ENCODE measurements around the gene AGTRAP.

The AGTRAP gene

DNA sequence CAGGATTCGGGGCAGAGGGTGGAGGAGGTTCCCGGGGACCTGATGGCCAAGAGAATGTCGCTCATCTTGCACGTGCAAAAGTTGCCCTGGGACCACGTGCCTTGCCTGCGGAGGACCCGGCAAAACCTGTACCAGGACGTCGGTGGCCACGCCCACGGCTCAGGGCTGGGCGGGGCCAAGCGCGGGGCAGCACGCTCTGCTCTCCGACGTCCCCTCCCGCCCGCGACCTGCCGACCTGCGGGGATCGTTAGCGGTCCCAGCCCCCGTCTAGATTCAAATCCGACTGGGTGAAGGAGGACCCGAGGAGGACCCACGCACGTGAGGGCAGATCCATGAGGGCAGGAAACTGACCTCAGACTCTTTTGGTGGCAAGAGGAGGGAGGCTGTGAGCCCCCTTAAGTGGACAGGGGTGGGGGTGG lies 26.1 kb downstream of the AGTRAP start, which contains the start of gene C1orf167:
Gene C1orf167 (plus strand): TSS at position 206 of the 419 bp plus-strand sequence. CDS start 2,208 bp downstream, outside the sequence.
- peak; percentile 15 to 39 for DNase-seq (ENCODE audit: low read depth in 2 of 2)

DNA sequence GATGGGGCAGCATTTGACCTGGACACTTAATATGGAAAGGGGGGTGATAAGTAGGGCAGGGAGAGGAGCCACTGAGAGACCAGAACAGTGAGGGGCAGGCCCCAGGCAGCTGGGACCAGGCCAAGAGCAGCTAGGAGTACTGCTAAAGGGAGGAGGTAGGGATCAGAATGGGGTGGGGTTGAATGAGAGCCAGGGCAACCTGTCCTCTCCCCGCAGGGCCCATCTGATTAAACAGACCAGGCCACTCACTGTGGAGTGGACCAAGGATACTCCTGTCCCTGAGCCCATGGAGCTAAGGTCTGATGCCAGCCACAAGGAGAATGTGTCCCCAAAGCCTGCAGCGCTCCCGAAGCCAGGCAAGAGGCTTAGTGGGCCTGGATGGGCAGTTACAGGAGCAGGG lies 28.2 kb downstream of the AGTRAP start:
- no peak for DNase-seq (ENCODE audit: low read depth in 2 of 2)

DNA sequence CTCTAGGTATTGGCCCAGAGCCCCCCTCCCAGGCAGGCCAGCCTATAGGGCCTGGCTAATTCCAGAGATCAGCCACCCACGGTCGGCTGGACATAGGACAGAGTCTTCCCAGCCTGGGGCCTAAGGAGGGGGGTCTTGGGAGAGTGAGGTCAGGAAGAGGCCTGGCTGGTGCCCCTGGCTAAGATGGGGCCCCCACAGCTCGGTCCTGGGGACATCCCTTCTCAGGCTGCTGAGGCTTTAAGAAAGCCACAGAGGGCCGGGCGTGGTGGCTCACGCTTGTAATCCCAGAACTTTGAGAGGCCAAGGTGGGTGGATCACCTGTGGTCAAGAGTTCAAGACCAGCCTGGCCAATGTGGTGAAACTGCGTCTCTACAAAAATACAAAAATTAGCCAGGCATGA lies 28.6 kb downstream of the AGTRAP start:
- no peak for DNase-seq (ENCODE audit: low read depth in 2 of 2)

DNA sequence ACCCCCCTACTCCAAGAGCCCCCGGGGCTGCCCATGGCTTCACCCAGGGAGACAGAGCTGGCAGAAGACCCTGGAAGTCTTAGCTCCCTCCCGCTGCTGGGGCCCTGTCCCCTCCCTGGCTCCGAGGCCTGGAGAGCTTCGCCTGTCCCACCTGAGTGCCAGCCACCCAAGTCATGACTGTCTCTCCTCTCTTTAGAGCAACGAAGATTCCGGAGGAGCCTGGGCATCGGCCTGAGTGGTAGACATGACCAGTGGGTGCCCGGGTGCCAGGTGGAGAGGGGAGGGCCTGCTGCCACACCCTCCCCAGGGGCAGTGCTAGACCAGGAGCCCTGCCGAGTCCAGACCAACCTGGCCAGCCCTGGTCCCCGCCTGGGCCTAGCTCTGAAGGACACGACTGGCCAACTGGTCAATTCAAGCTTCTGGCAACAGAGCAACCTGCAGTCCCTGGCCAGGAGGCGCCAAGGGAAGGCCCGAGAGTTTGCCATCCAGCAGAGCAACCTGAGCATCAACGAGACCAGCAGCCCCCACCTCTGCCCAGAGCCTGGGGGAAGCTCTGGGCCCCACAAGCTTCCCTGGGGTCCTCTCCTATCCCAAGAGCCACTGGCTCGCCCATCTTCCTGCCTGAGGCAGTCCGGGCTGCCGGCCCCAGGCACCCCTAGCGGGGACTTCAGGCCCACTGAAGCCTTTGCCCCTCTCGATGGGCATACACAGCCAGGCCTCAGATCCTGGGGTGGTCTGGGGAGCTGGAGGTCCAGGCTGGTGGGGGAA lies 29.9 kb downstream of the AGTRAP start:
- no peak for DNase-seq (ENCODE audit: low read depth in 2 of 2)

DNA sequence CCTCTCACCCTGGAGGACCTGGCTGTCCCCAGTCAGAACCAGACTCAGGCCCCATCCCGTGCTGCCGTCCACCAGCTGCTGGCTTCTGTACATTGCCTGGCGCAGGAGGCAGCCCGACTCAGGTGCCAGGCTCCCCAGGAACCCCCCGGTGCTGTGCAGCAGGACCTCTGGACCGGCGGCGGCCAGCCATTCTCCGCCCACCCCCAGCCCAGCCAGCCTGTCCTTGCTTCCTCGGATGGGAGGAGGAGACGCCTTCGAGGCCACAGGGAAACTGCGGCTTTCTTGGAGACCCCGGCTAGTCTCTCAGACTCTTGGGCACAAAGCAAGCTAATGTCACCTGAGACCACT lies 30.5 kb downstream of the AGTRAP start:
- no peak for DNase-seq (ENCODE audit: low read depth in 2 of 2)

DNA sequence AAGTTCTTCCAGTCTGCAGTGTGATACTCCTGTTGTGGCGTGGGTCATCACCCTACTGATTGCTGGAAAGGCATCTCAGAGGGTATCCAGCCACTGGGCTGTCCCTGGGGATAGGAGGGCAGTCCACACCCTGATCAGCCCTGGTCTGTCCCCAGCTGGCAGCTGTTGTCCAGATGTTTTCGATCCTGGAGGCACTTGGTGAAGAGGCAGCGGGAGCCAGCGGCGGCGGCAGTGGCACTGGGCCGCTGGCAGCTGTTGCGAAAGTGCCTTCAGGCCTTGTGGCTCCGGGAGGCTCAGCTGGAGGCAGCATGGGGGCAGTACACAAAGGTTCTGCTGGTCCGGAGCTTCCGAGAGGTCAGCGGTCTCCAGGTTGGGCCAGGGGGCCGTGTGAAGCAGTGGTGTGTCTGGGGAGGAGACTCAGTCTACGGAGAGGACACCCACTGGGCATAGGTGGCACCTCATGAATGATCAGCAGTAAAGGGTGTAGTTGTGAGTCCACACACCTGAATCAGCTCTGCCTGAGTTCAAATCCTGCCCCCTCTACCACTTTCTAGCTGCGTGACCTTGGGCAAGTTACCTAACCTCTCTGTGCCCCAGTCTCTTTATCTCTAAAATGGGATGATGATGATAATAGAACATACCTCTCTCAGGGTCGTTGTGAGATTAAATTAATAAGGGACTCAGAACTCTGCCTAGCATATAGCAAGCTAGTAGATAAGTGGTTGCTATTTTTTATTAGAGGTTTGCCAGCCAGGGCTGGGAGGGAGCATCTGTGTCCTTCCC lies 32.2 kb downstream of the AGTRAP start:
- DNase-seq (ENCODE audit: low read depth in 2 of 2): no peak

DNA sequence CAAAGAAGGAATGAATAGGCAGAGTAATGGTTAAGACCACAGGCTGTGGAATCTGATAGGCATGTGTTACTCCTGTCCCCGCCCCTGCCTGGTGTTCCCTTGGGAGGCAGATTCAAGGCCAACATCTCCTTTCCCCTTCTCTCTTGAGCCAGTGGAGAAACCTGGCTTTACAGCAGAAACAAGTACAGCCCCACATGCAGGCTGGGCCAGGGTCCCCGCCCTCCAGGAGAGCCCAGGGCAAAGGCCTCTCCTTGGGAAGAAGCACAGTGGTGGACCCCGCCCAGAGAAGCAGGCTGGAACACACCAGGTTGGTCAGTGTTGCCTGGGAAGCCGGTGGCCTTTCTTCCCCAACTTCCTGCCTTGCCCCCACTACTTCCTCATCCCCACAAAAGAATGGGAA lies 32.9 kb downstream of the AGTRAP start:
- no peak for DNase-seq (ENCODE audit: low read depth in 2 of 2)

DNA sequence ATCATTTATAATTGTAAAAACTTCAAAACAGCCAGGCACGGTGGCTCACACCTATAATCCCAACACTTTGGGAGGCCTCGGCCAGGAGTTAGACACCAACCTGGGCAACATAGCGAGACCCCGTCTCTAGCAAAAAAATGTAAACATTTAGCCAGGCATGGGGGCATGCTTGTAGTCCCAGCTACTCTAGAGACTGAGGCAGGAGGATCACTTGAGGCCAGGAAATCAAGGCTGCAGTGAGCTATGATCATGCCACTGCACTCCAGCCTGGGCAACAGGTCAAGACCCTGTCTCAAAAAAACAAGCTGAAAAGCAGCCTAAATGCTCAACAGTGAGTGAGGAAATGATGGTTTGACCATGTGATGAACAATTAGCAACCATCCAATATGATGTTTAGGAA lies 33.3 kb downstream of the AGTRAP start:
- no peak for DNase-seq (ENCODE audit: low read depth in 2 of 2)

DNA sequence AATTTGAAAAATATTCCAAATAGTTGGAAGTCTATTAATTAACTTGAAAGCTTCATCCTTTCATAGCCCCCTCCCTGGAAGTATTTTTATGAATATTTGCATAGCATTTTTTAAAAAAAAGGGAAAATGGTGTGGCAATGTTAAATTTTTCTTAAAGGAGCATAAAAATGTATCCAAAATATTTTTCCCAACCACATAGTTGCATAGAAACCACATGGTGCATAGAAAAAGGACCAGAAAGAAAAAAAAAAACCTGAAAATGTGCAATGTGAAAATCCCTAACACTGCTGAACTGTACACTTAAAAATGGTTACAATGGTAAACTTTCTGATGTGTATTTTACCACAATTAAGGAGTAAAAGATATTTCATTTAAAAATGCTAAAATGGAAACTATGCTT lies 34.1 kb downstream of the AGTRAP start:
- DNase-seq (ENCODE audit: low read depth in 2 of 2): no peak

DNA sequence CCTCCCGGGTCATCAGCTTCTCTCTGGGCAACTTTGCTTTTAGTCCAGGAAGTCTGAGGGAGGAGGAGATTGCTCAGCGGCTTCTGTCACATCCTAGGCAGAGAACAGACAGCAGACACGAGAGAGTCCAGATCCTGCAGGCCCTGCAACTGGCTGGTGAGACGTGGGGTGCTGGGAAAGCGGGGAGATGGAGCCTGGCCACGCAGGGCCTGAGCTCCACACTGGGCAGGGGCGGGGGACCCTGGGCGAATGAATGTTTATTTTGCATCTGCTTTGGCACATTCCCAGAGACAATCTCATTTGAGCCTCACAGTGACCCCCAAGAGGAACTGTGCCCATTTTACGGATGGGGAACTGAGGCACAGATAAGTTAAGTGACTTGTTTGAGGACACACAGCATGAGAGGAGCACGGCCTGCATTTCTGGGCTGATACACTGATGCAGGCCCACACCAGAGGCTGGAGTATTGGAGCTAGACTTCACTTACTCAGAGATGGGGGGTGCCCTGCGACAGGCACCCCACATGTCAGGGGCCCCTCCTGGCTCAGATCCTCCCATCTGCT lies 35.6 kb downstream of the AGTRAP start:
- DNase-seq (ENCODE audit: low read depth in 2 of 2): no peak

DNA sequence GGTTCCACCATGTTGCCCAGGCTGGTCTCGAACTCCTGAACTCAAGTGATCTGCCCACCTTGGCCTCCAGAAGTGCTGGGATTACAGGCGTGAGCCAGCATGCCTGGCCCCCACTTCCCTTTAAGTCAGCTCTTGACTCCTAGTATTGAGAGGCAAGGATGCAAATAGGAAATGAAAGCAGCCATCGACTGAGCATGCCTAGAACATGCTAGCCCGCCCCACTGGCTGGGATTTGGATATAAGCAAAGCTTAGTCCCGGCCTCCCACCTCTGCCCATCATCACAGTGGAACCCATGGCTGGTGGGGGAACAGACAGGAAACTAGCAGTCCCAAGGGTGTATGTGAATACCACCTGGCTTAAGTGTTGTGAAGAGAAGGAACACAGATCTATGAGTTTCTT lies 36.5 kb downstream of the AGTRAP start:
- no peak for DNase-seq (ENCODE audit: low read depth in 2 of 2)

DNA sequence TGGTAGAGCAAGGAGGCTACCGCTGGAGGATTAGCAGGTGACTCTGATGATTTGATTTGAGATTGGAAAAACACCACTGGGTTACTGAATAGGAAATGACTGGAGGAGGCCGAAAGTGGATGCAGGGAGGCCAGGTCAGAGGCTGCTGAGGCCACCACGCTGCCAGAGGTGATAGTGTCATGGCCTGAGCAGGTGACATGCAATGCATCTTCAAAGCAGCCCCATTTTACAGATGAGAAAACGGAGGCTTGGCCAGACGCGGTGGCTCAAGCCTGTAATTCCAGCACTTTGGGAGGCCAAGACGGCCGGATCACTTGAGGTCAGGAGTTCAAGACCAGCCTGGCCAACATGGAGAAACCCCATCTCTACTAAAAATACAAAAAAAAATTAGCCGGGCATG lies 38.8 kb downstream of the AGTRAP start:
- DNase-seq (ENCODE audit: low read depth in 2 of 2): no peak

DNA sequence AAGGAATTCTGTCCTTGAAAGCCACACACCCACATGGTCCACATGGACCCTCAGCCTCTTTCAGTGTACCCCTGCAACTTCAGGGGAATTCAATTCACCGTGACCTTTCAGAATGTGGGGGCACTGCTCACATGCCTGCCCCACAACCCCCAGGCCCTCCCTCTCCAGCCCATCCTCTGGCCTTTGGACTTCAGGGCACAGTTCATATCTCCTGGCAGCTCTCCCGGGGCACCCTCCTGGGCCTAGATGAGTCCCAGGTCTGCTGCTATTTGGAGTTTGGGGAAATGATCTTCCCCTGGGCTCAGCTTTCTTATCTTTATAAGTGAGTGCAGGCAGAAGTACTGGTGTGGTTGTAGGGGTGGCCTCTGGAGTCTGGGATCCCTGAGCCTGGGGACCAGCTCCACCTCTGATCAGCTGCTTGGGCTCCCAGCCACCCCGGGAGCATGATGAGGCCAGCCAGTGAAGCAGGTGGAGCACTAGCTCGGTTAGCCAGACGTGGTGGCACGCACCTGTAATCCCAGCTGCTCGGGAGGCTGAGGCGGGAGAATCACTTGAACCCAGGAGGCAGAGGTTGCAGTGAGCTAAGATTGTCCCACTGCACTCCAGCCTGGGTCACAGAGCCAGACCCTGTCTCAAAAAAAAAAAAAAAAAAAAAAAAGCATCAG lies 41.9 kb downstream of the AGTRAP start:
- DNase-seq (ENCODE audit: low read depth in 2 of 2): no peak

DNA sequence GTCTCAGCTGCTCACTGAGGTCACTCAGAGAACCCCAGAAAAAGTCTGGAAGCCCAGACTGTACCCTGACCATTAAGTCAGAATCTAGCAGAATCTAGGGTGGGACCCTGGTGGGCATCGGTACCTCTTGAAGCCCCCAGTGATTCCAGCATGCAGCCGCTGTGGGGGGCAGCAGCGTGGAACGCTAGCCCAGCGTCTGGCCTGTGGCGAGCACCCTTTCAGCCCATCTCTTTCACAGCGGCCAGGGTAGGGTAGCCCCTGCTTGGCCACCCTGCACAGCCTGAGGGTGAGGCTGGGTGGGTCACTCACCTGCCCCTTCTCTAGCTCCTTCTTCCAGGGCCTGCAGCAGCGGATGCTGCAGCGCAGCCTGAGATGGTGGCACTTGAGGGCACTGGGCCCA lies 42.4 kb downstream of the AGTRAP start:
- DNase-seq (ENCODE audit: low read depth in 2 of 2): no peak

DNA sequence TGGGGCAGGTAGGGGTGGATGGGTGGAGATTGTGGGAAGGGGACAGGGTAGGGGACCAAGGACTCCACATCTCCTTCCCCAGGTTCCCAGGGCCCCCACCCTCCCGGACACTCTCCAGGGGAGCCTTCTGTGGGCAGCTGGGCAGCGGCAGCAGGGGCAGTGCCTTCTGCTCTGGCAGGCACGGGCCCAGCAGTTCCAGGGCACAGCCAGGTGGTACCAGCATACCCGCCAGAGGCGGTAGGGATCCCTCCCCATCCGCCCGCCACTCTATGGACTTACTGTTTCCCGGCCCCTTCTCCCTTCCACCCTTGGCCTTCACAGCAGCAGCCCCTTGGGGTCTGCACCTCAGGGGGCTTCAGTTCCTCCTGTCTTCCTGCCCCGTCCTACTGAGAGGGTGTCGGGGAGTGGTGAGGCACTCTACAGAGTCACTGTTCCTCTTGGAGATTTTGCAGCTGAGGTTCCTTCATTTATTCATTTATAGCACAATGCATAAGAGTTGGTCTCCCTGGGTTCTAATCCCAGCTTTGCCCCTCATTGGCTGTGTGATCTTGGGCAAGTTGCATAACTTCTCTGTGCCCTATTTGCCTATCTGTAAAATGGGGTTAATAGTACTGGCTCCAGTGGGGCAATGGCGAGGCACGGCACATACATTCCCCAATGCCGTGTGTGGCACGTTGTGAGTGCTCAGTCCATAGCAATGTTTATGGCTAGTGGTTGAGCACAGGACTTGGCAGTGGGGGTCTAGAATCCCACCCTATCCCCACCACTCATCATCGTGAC lies 43.1 kb downstream of the AGTRAP start:
- DNase-seq (ENCODE audit: low read depth in 2 of 2): no peak

DNA sequence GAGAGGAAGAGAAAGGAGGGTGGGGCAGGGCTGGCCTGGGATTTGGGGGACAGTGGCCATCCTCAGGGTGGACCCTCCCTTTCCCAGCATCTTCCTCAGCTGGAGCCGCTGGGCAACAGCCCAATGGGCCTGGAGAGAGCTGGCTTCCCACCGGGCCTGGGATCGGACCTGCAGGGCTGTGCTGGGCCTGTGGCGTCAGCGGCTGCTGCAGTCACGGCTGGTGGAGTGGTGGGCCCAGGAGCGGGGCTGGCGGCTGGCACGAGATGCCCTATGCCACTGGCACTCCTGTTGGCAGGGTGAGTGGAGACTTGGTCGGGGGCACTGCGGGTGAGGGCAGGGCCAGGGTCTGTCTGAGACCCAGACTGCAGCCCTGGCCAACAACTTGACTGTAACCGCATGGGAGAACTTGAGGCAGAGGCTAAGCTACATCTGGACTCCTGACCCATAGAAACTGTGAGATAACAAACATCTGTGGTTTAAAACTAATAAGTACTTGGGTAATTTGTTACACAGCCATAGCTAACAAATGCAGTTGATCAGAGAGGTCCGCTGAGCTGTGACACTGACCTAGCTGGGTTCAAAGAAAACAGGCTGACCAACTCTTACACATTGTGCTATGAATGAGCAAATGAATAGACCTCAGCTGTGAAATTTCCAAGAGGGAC lies 43.9 kb downstream of the AGTRAP start:
- no peak for DNase-seq (ENCODE audit: low read depth in 2 of 2)

DNA sequence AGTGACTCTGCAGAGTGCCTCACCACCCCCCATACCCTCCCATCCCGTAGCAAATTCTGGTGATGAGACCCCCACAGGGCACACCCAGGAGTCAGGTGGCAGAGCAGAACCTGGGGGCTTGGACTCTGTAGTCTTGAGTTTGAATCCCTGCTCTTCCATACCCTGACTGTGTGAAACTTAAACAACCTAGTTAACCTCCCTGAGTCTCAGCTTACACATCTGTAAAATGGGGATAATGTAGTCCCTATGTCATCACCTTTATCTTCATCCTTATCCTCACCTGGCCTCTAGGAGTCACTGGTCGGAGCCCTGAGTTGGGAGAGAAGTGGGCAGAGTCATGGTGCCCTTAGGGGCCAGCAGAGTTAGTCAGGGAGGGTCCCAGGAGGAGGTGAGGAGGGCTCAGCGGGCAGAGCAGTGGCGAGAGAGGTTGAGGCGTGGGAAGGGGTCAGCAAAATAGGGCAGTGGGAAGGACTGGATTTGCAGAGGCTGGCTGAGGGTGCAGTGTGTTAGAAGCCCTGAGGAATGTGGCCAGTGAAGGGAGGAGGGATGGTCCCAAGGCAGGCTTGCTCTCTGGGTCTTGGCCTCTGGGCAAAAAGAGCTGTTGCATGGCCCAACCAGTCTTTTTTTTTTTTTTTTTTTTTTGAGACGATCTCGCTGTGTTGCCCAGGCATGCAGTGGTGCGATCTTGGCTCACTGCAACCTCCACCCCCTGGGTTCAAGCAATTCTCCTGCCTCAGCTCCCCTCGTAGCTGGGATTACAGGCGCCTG lies 44.6 kb downstream of the AGTRAP start:
- DNase-seq (ENCODE audit: low read depth in 2 of 2): no peak

DNA sequence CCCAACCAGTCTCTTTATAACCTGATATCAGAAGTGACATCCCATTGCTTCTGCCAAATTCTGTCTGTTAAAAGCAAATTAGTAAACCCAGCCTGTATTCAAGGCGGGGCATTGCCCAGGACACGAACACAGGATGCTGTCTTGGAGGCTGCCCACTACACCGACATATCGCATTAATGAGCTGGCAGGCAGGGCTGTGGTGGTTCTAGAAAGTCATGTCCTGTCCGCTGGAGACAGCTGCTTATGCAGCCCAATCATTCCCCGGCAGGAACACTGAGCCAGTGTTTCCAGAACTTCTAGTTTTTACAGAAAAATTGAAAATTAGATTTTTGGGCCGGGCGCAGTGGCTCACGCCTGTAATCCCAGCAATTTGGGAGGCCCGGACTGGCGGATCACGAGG lies 45.4 kb downstream of the AGTRAP start:
- DNase-seq (ENCODE audit: low read depth in 2 of 2): no peak

DNA sequence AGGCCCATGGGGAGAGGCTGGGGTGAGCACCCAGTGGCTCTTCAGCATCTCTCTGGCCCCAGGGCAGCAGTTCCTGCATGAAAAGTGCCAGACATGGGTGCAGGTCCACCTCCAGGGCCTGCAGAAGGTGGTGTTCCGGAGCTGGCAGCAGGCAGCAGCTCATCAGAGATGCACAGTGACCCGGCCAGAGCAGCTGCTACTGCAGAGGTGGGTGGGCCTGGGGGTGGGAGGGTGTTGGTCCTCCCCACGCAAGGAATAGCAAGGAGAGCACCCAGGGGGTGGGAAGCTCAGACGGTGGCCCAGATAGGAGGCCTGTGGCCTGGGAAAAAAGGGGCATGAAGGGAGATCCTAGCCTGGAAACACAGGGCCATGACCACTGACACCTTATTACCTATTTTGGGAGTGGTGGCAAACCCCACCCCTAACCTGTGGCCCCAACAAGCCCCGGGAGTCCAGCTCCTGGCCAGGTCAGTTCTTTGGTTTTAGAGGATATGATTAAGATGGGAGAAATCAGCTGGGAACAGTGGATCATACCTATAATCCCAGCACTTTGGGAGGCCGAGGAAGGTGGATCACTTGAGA lies 46.3 kb downstream of the AGTRAP start:
- DNase-seq (ENCODE audit: low read depth in 2 of 2): no peak

DNA sequence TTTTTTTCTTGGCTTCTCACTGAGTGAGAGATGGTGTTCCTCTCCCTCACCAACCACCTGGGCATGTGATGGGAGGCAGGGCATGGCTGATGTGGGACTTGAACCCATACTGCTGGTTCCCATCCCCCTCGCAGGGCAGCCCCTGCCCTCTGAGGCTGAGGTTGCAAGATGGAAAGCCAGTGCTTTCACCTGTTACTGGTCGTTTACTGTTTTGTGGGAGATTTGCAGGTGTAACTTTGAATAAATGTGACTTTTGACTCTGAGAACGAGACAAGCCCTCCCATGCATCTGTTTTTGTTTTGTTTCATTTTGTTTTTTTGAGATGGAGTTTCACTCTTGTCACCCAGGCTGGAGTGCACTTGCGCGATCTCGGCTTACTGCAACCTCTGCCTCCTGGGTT lies 47.6 kb downstream of the AGTRAP start:
- no peak for DNase-seq (ENCODE audit: low read depth in 2 of 2)

All from stimulated activated CD4-positive, alpha-beta T cell treated with anti-CD3 and anti-CD28 coated beads, Interleukin-1b, Interleukin-23, amount 100 ng/mL, for 4 hours (primary cell).